T-helper 1 cell (primary cell): ENCODE measurements around the gene USP1.

Experiments used
- DNase-seq, 5 donors: peaks; one replicate each; pipeline ENCODE4 v3.0.0-alpha.2; 2012 to 2020

USP1 gene

GRCh38 chr1:62428351-62428750 lies 8.5 kb upstream of the USP1 start:
- DNase-seq: no peak

DNA sequence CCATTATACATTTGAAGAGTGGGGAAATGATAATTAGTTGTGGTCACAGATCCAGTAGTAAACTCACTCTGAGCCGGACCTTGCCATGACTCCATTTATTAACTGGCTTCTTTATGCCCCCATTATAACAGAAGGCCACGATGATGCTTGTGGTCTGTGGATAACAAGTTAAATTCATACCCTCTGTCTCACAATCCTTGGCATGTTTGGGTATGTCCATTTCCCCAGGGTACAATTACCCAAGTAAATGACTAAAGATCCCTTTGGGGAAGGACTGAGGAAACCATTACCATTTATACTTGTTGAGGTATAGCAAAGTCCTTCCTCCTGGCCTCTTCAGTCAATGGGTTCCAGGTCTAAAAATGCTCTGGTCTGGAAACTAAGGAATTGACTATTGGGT lies 7.3 kb upstream of the USP1 start:
- no peak for DNase-seq

GRCh38 chr1:62433861-62434617 lies 2.8 kb upstream of the USP1 start:
- no peak for DNase-seq

DNA sequence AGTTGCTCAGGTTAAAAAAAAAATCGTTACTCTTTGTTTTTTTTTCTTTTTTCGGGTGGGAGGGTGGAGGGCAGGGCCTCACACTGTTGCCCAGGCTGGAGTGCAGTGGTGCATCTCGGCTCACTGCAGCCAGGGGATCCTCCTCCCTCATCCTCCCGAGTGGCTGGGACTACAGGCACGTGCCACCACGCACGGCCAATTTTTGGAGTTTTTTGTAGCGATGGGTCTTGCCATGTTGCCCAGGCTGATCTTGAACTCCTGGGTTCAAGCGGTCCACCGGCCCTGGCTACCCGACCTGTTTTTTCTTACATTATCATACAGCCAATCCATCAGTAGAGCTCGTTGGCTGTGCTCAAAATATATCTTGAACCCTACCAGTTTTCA lies 2.2 kb upstream of the USP1 start:
- DNase-seq: no peak

DNA sequence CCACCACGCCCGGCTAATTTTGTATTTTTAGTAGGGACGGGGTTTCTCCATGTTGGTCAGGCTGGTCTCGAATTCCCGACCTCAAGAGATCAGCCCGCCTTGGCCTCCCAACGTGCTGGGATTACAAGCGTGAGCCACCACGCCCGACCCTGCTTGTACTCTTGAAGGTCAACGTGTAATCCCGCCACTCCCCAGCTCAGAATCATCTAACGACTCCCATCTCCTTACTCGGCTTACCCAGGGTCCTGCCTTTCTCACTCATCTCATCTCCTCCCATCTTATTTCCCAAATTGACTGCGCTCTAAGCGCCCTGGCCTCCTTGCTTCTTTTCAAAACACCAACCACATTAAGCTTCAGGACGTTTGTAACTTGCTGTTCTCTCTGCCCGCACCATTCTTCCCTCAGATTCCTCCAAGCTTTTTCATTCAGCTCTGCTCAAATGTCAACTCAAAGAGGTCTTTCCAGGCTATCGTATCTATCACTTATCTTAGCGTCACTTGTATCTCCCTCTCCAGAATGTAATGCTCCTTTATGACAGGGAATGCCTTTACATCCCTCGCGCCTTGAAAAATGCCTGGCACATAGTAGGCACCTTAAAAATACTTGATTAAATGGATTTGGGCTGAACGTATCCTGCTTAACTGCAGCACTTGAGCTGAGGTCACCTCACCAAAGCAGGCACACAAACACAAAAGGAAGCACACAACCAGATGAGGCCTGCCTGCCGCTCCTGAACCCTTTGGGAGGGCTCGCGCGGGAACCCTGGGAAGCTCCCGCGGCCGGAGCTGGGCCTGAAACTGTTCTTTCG lies 1.4 kb upstream of the USP1 start:
- no peak for DNase-seq

- DNase-seq: peak in 3 of 5 donors; percentile 95 to 99 (median 95)
Observed at GRCh38 chr1:62436039-62436465, 797 bp upstream of the USP1 start.

DNA sequence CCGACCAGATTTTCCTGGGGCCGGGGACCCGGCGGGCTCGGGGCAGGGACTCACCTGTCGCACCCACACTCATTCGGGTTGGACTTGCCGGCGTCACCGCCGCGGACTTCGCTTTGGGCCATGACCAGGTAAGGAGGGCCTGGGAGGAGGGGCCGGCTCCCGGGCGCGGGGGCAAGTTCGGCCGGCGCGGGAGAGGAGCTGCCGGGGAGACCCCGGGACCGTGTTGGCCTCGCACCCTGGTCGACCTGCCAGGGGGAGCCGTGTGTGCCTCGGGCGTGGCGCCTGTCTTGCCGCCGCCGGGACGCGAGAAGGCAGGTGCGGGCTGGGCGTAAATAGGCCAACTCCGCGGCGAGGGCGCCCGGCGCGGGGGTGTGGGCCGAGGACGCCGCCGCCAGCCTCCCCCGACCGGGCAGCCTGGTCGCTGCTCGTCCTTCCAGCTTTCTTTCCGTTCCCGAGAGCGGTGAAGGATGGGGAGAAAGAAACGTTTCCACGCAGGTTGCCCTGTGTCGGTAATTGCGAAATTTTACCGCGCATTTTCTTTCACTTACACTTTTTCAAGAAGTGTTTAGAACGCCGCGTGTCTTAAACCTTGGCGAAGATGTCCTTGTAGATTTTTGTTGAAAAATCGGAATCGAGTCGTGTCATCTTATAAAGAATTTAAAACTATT lies 558 bp downstream of the USP1 start:
- DNase-seq: peak; percentile 18 to 40 (median 26)

DNA sequence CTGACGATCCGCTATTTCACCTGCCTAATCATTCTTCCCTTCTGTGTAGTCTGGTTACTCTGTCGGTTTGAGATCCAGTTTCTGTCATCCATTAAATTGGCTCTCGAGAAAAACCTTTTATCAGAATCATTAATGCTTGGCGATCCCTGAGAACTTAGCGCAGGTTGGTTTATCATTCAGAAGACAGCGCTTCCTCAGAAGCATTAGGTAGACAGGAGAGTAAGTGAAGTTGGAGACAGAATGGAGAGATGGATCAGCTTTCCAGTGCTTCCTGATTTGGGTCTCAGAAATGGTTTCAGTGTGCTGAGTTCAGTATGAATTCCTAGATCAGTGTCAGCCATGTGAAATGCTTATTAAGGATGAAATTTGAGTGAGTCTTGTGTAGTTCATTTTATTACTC lies 1.3 kb downstream of the USP1 start:
- no peak for DNase-seq

DNA sequence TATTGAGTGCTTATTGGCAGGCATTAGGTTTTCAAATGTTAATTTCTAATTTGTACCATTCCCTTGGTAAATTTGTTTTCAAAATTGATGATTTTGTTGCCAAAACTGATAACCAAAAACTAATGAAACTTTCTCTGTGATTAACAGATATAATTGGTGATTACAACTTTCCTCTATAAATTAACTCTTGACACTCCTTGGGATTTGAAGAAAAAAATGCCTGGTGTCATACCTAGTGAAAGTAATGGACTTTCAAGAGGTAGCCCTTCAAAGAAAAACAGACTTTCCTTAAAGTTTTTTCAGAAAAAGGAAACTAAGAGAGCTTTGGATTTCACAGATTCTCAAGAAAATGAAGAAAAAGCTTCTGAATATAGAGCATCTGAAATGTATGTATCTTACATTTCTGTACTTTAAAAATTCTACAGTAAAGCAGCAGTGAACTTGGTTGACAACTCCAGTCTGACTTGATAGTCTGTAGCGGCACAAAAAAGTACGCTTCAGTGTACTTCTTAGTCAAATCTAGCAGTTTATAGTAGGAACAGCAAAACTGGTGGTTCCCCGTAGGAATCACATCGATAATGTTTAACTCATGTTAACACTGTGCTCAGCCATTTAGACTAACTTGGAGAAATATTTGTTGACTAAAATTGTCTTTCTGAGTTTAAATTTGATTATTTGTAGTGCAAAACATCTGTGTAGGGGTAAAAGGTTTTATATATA lies 3.0 kb downstream of the USP1 start:
- peak in 1 of 5 donors; percentile 20 for DNase-seq

DNA sequence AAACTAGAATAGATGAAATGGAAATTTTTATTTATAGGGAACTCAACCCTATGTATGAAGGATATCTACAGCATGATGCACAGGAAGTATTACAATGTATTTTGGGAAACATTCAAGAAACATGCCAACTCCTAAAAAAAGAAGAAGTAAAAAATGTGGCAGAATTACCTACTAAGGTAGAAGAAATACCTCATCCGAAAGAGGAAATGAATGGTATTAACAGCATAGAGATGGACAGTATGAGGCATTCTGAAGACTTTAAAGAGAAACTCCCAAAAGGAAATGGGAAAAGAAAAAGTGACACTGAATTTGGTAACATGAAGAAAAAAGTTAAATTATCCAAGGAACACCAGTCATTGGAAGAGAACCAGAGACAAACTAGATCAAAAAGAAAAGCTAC lies 7.9 kb downstream of the USP1 start:
- no peak for DNase-seq

GRCh38 chr1:62448221-62448933 lies 11.5 kb downstream of the USP1 start:
- DNase-seq: no peak

GRCh38 chr1:62450301-62450700 lies 13.5 kb downstream of the USP1 start:
- DNase-seq: no peak

DNA sequence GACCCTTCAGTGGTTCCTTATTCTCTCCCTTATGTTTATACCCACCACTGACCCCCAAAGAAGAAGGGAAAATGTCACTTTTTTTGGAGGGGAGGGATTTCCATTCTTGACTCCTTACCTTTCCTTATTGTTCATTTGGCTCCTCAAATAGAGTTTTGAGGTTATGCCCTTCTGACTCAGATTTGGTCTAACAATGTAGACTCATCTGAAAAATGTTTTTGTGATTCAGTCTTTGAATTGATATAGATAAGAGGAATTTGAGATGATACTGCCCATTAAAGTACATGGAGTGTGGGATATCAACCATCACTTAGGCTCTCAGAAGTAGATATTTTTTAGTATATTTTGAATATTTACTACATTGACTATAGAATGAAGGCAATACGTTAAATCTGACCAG lies 16.1 kb downstream of the USP1 start:
- DNase-seq: no peak

DNA sequence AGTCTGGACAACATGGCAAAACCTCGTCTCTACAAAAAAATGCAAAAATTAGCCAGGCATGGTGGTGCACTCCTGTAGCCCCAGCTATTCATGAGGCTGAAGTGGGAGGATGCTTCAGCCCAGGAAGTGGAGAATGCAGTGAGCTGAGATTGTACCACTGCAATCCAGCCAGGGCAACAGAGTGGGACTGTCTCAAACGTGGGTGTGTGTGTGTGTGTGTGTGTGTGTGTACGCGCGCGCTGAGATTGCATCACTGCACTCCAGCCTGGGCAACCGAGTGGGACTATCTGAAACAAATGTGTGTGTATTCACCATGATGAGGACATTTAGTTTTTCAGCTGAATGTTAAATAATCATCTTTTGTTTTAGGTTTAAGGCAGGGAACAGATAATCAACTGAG lies 21.1 kb downstream of the USP1 start:
- DNase-seq: no peak

GRCh38 chr1:62462370-62462769 lies 25.5 kb downstream of the USP1 start:
- no peak for DNase-seq

- no peak for DNase-seq
Observed at GRCh38 chr1:62467092-62467491, 30.2 kb downstream of the USP1 start.

- DNase-seq: no peak
Observed at GRCh38 chr1:62476525-62477219, 39.8 kb downstream of the USP1 start.

DNA sequence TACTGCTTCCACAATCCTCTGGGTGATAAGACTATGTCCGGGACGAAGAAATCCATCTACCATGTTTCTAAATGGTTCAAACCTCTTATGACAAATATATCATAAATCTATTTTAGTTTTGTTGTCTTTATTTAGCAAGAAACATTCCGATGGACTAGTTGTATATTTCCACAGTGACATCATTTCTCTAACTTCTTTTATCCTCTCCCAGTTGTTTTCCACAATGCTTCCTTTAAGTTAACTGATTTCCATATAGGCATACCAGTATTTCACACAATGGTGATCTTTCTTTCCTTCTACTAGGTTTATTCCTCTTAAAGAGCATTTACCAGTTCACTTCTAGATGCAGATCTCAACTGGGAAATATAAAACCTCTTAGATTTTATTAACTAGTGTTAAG lies 44.8 kb downstream of the USP1 start:
- no peak for DNase-seq

DNA sequence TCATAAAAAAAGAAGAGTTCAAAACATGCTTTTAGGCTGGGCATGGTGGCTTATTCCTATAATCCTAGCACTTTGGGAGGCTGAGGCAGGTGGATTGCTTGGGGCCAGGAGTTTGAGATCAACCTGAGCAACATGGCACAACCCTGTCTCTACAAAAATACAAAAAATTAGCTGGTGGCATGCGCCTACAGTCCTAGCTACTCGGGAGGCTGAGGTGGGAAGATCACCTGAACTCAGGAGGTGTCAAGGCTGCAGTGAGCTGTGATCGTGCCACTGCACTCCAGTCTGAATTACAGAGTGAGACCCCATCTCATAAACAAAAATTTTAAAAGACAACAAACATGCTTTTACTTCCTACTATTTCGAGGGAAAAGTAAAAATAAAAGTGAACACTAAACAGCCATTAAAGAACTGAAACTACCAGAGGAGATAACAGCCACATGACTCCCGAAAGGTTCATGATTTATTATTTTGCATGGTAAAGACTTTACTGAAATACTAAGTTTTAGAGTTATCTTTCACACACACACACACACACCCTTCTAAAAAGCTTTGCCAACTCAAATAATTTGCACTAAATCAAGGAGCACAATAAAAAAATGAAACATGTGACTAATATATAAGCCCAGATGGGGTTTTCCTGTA lies 48.1 kb downstream of the USP1 start:
- DNase-seq: no peak

- DNase-seq: no peak
Observed at GRCh38 chr1:62487956-62488355, 51.1 kb downstream of the USP1 start.

DNA sequence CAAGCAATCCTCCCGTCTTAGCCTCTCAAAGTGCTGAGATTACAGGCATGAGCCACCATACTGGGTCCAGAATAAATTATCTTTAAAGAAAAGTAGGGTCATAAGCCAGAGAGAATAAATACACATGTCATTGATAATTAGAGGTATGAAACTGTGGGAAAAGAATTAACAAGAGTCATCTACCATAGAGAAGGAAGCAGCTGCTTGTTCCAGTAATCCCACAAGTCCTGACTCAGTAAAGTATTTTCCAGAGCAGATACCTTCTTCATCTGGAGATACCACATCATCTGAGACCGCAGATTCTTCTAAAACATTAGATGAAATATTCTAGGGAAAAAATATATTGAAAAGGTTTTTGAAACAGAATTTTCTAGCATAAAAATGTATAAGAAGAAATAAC lies 55.7 kb downstream of the USP1 start:
- no peak for DNase-seq
